Measurements from ENCODE around the gene TPRN.

DNA sequence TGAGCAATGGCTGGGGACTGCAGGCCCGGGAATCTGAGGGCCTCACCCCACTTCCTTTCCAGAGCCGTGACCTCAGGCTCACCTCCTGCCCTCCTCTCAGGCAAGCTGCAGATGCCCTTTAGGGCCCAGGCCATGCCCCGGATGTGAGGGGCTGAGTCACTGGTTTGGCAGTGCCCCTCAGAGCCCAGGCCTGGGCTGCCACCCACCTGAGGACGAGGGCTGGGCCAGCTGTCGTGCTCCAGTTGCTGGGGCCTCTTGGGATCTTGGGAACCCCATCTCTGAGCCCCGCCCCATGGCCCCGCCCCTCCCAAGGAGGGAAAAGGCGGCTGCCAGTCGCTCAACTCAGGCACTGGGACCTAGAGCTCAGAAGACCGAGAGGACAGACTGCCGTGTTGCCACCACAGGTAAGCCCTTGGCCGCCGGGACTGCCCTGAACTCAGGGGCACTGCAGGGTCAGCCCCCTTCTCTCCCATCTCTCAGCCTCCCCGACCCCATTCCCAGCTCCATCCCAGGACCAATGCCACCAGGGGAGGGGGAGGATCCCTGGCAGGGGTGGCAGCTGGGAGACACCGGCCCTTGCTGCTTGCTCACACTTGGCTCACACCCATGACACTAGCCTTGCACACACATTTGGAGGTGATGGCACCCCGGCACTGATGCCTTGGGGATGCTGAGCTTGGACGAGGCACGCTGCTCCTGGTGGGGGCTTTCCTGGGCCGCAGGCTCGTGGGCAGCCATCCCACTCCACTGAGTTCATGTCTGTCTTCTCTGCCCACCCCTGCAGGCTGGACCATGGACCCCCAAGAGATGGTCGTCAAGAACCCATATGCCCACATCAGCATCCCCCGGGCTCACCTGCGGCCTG, 24.5 kb upstream of the TPRN start, which contains the start of gene CYSRT1:
- TF ChIP-seq, protein P1, sequence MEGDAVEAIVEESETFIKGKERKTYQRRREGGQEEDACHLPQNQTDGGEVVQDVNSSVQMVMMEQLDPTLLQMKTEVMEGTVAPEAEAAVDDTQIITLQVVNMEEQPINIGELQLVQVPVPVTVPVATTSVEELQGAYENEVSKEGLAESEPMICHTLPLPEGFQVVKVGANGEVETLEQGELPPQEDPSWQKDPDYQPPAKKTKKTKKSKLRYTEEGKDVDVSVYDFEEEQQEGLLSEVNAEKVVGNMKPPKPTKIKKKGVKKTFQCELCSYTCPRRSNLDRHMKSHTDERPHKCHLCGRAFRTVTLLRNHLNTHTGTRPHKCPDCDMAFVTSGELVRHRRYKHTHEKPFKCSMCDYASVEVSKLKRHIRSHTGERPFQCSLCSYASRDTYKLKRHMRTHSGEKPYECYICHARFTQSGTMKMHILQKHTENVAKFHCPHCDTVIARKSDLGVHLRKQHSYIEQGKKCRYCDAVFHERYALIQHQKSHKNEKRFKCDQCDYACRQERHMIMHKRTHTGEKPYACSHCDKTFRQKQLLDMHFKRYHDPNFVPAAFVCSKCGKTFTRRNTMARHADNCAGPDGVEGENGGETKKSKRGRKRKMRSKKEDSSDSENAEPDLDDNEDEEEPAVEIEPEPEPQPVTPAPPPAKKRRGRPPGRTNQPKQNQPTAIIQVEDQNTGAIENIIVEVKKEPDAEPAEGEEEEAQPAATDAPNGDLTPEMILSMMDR (IDR thresholded peaks at IDR 0.05): no peak
- no peak for TF ChIP-seq EP300 (IDR thresholded peaks at IDR 0.05)
- TF ChIP-seq POLR2A (IDR thresholded peaks at IDR 0.05): no peak

Data from sigmoid colon (tissue), 4 donors.